ENCODE measurements around the gene CROT.

DNA sequence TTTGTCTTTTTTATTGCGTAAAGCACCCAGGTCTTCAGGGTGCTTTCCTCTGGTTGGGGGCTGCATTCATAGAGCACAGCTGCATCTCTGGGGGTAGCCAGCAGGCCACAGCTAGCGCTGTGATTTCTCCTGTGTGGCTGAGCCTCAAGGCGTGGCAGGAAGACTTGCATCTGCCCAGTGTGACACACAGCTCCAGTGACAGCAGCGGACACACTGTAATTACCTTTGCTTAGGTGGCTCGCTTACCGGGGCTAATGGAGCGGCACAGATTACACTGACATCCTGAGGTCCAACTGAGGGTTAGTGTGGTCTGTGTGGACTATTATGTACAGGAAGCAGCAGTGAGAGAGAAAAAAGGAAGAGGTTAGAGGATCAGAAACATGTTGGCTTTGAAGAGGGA lies 102.9 kb downstream of the CROT start:
- TF ChIP-seq, protein P1, sequence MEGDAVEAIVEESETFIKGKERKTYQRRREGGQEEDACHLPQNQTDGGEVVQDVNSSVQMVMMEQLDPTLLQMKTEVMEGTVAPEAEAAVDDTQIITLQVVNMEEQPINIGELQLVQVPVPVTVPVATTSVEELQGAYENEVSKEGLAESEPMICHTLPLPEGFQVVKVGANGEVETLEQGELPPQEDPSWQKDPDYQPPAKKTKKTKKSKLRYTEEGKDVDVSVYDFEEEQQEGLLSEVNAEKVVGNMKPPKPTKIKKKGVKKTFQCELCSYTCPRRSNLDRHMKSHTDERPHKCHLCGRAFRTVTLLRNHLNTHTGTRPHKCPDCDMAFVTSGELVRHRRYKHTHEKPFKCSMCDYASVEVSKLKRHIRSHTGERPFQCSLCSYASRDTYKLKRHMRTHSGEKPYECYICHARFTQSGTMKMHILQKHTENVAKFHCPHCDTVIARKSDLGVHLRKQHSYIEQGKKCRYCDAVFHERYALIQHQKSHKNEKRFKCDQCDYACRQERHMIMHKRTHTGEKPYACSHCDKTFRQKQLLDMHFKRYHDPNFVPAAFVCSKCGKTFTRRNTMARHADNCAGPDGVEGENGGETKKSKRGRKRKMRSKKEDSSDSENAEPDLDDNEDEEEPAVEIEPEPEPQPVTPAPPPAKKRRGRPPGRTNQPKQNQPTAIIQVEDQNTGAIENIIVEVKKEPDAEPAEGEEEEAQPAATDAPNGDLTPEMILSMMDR (IDR thresholded peaks at IDR 0.05) = no peak
- TF ChIP-seq POLR2AphosphoS5 (IDR thresholded peaks at IDR 0.05) (no peak), POLR2A (IDR thresholded peaks at IDR 0.05) (no peak)

Data from breast epithelium (tissue), 3 donors.